ENCODE results near the gene ATP4A.
"Not testable (repeated sequence)": the region's sequence is repeated elsewhere in the genome, so short reads cannot be mapped to it uniquely, and the experiment has no call there.

Gene ATP4A

GRCh38 chr19:35563207-35563829 lies at the start of gene ATP4A:
Gene ATP4A (minus strand): TSS chr19:35563658. CDS start chr19:35563629, 29 bp downstream.
- in situ Hi-C loops (cut with MboI; ENCODE audit: low sequenced_read_pairs) = no loop called here

- in situ Hi-C loops (cut with MboI; ENCODE audit: low sequenced_read_pairs) = no loop called here
Observed at GRCh38 chr19:35612559-35613321, 49.3 kb upstream of the ATP4A start, which contains the start of gene HAUS5. Gene HAUS5 (plus strand): TSS chr19:35612735. CDS start chr19:35612795, 60 bp downstream.

- in situ Hi-C loops (cut with MboI; ENCODE audit: low sequenced_read_pairs) = no loop called here
Observed at GRCh38 chr19:35612224-35612558, 48.7 kb upstream of the ATP4A start.

GRCh38 chr19:35609851-35610353 lies 46.4 kb upstream of the ATP4A start:
- in situ Hi-C loops (cut with MboI; ENCODE audit: low sequenced_read_pairs) = no loop called here

- in situ Hi-C loops (cut with MboI; ENCODE audit: low sequenced_read_pairs) = no loop called here
Observed at GRCh38 chr19:35608251-35608650, 44.8 kb upstream of the ATP4A start.

- in situ Hi-C loops (cut with MboI; ENCODE audit: low sequenced_read_pairs) = no loop called here
Observed at GRCh38 chr19:35607661-35608060, 44.2 kb upstream of the ATP4A start.

GRCh38 chr19:35607170-35607569 lies 43.7 kb upstream of the ATP4A start:
- in situ Hi-C loops (cut with MboI; ENCODE audit: low sequenced_read_pairs) = not testable (repeated sequence)

GRCh38 chr19:35604436-35604835 lies 41.0 kb upstream of the ATP4A start:
- in situ Hi-C loops (cut with MboI; ENCODE audit: low sequenced_read_pairs) = not testable (repeated sequence)

GRCh38 chr19:35601971-35602370 lies 38.5 kb upstream of the ATP4A start:
- in situ Hi-C loops (cut with MboI; ENCODE audit: low sequenced_read_pairs) = no loop called here

GRCh38 chr19:35596366-35596999 lies 33.0 kb upstream of the ATP4A start:
- in situ Hi-C loops (cut with MboI; ENCODE audit: low sequenced_read_pairs) = no loop called here

- in situ Hi-C loops (cut with MboI; ENCODE audit: low sequenced_read_pairs) = no loop called here
Observed at GRCh38 chr19:35595928-35596327, 32.5 kb upstream of the ATP4A start.

GRCh38 chr19:35595026-35595425 lies 31.6 kb upstream of the ATP4A start:
- in situ Hi-C loops (cut with MboI; ENCODE audit: low sequenced_read_pairs) = not testable (repeated sequence)

GRCh38 chr19:35592226-35592625 lies 28.8 kb upstream of the ATP4A start:
- in situ Hi-C loops (cut with MboI; ENCODE audit: low sequenced_read_pairs) = no loop called here

GRCh38 chr19:35590875-35591274 lies 27.4 kb upstream of the ATP4A start:
- in situ Hi-C loops (cut with MboI; ENCODE audit: low sequenced_read_pairs) = no loop called here

GRCh38 chr19:35587321-35587720 lies 23.9 kb upstream of the ATP4A start:
- in situ Hi-C loops (cut with MboI; ENCODE audit: low sequenced_read_pairs) = no loop called here

- in situ Hi-C loops (cut with MboI; ENCODE audit: low sequenced_read_pairs) = no loop called here
Observed at GRCh38 chr19:35585848-35586247, 22.4 kb upstream of the ATP4A start, which contains the start of gene PMIS2. Gene PMIS2 (plus strand): TSS chr19:35586173. CDS start chr19:35586260, 87 bp downstream.

GRCh38 chr19:35582760-35583159 lies 19.3 kb upstream of the ATP4A start:
- in situ Hi-C loops (cut with MboI; ENCODE audit: low sequenced_read_pairs) = no loop called here

- in situ Hi-C loops (cut with MboI; ENCODE audit: low sequenced_read_pairs) = no loop called here
Observed at GRCh38 chr19:35578707-35579106, 15.2 kb upstream of the ATP4A start.

GRCh38 chr19:35577918-35578317 lies 14.5 kb upstream of the ATP4A start:
- in situ Hi-C loops (cut with MboI; ENCODE audit: low sequenced_read_pairs) = no loop called here

- in situ Hi-C loops (cut with MboI; ENCODE audit: low sequenced_read_pairs) = no loop called here
Observed at GRCh38 chr19:35571406-35571965, 8.0 kb upstream of the ATP4A start.

GRCh38 chr19:35569281-35569781 lies 5.9 kb upstream of the ATP4A start:
- in situ Hi-C loops (cut with MboI; ENCODE audit: low sequenced_read_pairs) = no loop called here

Data from HL-60/S4 treated with retinoic acid at 250 ng/mL for 4 days and 3 days (cell line).